ENCODE results near the gene PRMT1. TPM values are rescaled to one million over a fixed set of nuclear protein-coding genes. Genes with fewer than 3 reads are reported as not detected.

PRMT1 gene
- polyA plus RNA-seq, 1 donor from 2014 or later: 610 TPM

DNA sequence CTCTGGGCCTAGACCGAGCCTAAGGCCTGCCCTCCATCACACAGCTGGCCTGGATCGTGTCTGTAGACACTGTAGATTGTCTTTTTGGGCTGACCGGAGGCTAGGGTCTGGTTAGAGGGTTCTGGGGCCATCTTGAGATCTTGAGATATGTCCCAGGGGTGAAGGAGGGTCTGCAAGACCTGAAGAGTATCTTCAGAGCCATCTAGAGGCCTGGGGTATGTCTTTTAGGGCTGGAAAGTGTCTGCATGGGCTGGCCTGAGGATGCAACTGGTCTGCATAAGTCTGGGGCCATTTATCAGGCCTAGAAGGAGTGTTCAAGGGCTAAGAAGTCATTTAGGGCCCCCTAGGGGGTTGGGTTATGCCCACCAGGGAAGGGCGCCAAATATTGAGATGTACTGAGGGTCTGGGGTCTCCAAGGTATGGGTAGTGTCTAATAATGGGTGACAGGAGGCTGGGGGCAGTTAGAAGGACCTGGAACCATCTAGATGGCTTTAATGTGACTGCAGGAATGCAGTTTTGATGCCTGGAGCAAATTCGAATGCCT, 34.5 kb upstream of the PRMT1 start:
- Histone ChIP-seq H3K9me3 (ENCODE audit: low read length) (no peaks in the 10 kb centered on the region), H3K36me3 (ENCODE audit: insufficient read depth, low read length) (no peaks in the 10 kb centered on the region), H3K4me2 (ENCODE audit: low read length) (peak overlapping the region; percentile 90), H2AFZ (ENCODE audit: low read depth, low read length) (peak overlapping the region; percentile 69), H4K20me1 (ENCODE audit: insufficient read depth) (no peaks in the 10 kb centered on the region), H3K27ac (ENCODE audit: low read length) (peak overlapping the region; percentile 90), H3K9me2 (ENCODE audit: insufficient read depth, low read length) (no peaks in the 10 kb centered on the region), H3K79me2 (replicated peaks; ENCODE audit: insufficient read depth, low read length) (peaks cover 25% of the 10 kb centered on the region), H3K27me3 (ENCODE audit: insufficient read depth, low read depth, low read length) (no peaks in the 10 kb centered on the region), H3F3A (ENCODE audit: insufficient read depth, low read length, poor library complexity, severe bottlenecking) (peaks cover 5% of the 10 kb centered on the region), H3K4me3 (ENCODE audit: low read length) (peak overlapping the region; percentile 76), H3K9ac (ENCODE audit: low read length) (peak overlapping the region; percentile 98)
- TF ChIP-seq REST (IDR thresholded peaks at IDR 0.05; ENCODE audit: borderline replicate concordance) (no peak), EP300 (conservative IDR thresholded peaks at IDR 0.05; ENCODE audit: poor library complexity, severe bottlenecking) (no peak), TAF1 (IDR thresholded peaks at IDR 0.05; ENCODE audit: low read depth) (no peak), RAD21 (conservative IDR thresholded peaks at IDR 0.05) (no peak), SMC3 (conservative IDR thresholded peaks at IDR 0.05; ENCODE audit: poor library complexity) (no peak), MXI1 (conservative IDR thresholded peaks at IDR 0.05; ENCODE audit: poor library complexity, severe bottlenecking) (no peak), EZH2 (IDR thresholded peaks at IDR 0.05; ENCODE audit: borderline replicate concordance, insufficient read depth, low read length, poor library complexity, severe bottlenecking) (no peak), POLR2AphosphoS5 (IDR thresholded peaks at IDR 0.05) (no peak)
- TF ChIP-seq, protein P1, sequence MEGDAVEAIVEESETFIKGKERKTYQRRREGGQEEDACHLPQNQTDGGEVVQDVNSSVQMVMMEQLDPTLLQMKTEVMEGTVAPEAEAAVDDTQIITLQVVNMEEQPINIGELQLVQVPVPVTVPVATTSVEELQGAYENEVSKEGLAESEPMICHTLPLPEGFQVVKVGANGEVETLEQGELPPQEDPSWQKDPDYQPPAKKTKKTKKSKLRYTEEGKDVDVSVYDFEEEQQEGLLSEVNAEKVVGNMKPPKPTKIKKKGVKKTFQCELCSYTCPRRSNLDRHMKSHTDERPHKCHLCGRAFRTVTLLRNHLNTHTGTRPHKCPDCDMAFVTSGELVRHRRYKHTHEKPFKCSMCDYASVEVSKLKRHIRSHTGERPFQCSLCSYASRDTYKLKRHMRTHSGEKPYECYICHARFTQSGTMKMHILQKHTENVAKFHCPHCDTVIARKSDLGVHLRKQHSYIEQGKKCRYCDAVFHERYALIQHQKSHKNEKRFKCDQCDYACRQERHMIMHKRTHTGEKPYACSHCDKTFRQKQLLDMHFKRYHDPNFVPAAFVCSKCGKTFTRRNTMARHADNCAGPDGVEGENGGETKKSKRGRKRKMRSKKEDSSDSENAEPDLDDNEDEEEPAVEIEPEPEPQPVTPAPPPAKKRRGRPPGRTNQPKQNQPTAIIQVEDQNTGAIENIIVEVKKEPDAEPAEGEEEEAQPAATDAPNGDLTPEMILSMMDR (IDR thresholded peaks at IDR 0.05; ENCODE audit: poor library complexity, severe bottlenecking): no peak

DNA sequence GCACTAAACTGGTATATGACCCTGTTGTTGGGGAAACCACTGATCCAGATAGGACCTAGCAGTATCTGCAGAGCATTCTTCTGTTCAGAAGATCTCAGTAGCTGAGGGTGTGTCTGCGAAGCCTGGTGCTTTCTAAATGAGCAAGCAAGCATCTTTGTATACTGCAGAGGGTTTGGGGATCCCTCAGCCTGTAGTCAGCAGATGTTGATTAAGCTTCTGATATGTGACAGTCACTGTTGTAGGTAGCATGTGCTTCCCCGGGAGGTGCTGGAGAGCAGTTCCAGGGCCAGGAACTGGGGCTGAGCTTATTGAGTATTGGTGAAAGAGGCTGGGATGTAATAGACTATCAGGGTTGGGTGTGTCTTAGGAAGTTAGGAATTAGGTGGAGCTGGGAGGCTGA, 33.6 kb upstream of the PRMT1 start:
- H3K36me3 ChIP-seq (ENCODE audit: insufficient read depth, low read length): no peaks in the 10 kb centered on the region
- H3K9ac ChIP-seq (ENCODE audit: low read length): no peak overlapping the region
- no peaks in the 10 kb centered on the region for H3K27me3 ChIP-seq (ENCODE audit: insufficient read depth, low read depth, low read length)
- H3K79me2 ChIP-seq (replicated peaks; ENCODE audit: insufficient read depth, low read length): peaks cover 25% of the 10 kb centered on the region
- H2AFZ ChIP-seq (ENCODE audit: low read depth, low read length): no peak overlapping the region
- peaks cover 5% of the 10 kb centered on the region for H3F3A ChIP-seq (ENCODE audit: insufficient read depth, low read length, poor library complexity, severe bottlenecking)
- peak overlapping the region; percentile 90 for H3K4me2 ChIP-seq (ENCODE audit: low read length)
- no peak overlapping the region for H3K27ac ChIP-seq (ENCODE audit: low read length)
- no peaks in the 10 kb centered on the region for H3K9me3 ChIP-seq (ENCODE audit: low read length)
- peak overlapping the region; percentile 76 for H3K4me3 ChIP-seq (ENCODE audit: low read length)
- H3K9me2 ChIP-seq (ENCODE audit: insufficient read depth, low read length): no peaks in the 10 kb centered on the region
- no peaks in the 10 kb centered on the region for H4K20me1 ChIP-seq (ENCODE audit: insufficient read depth)
- TF ChIP-seq RAD21 (conservative IDR thresholded peaks at IDR 0.05) (no peak), MXI1 (conservative IDR thresholded peaks at IDR 0.05; ENCODE audit: poor library complexity, severe bottlenecking) (no peak), EZH2 (IDR thresholded peaks at IDR 0.05; ENCODE audit: borderline replicate concordance, insufficient read depth, low read length, poor library complexity, severe bottlenecking) (no peak)
